ENCODE measurements around the gene ALDOC. TPM values are rescaled to one million over a fixed set of nuclear protein-coding genes. Genes with fewer than 3 reads are reported as not detected.

ALDOC gene
- total RNA-seq, 1 experiment from 2014 or later = 53.2 TPM

DNA sequence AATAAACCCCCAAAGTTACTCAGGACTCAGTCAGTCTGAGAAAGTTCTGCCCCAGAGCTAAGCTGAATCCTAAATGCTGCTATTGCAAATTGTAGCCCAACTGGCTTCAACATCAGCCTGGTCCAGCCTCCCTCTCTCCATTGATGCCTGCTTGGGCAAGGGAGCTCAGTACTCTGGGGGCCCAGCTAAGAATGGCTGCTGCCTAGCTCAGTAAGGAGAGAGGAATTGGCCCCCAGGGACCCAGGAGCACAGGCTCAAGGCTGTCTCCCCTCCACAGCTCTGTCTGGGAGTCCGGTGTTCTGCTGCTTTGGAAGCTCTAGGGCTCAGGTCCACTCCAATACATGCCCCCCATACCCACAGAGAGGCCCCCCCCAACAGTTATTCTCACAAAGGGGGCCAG lies 25.8 kb downstream of the ALDOC start:
- H2BK15ac ChIP-seq (ENCODE audit: low read depth, low read length) = no peak overlapping the region
- no peaks in the 10 kb centered on the region for H3K27me3 ChIP-seq (ENCODE audit: insufficient read depth, low read length)
- peaks cover 4% of the 10 kb centered on the region for H3K27me3 Mint-ChIP-seq (ENCODE audit: low read depth)
- H3K9ac ChIP-seq (ENCODE audit: extremely low read depth, insufficient read length, low read length) = no peak overlapping the region
- no peak overlapping the region for H2AFZ ChIP-seq (ENCODE audit: low read length)
- no peak overlapping the region for H3K4me2 ChIP-seq (ENCODE audit: insufficient read depth, insufficient read length, low read length)
- H2BK12ac ChIP-seq (ENCODE audit: insufficient read length, low read depth, low read length) = no peak overlapping the region
- no peaks in the 10 kb centered on the region for H3K9me3 Mint-ChIP-seq
- H2BK20ac ChIP-seq (ENCODE audit: low read depth, low read length, poor library complexity, severe bottlenecking) = no peak overlapping the region
- no peak overlapping the region for H3K23ac ChIP-seq (ENCODE audit: insufficient read length, low read depth, low read length)
- H3K23me2 ChIP-seq (ENCODE audit: insufficient read length, low read depth, low read length, poor library complexity, severe bottlenecking) = peaks cover 5% of the 10 kb centered on the region
- H4K5ac ChIP-seq (ENCODE audit: insufficient read length, low read depth, low read length) = no peak overlapping the region
- no peak overlapping the region for H3K4ac ChIP-seq (ENCODE audit: low read depth, low read length)
- no peak overlapping the region for H3K56ac ChIP-seq (ENCODE audit: insufficient read length, low read depth, low read length)
- H3K27ac ChIP-seq (ENCODE audit: insufficient read length, low read depth, low read length) = no peak overlapping the region
- H3T11ph ChIP-seq (ENCODE audit: low read length) = no peak overlapping the region
- H2BK120ac ChIP-seq (ENCODE audit: low read depth, low read length, poor library complexity, severe bottlenecking) = no peak overlapping the region
- H2BK5ac ChIP-seq (ENCODE audit: insufficient read length, low read length) = no peak overlapping the region
- H4K91ac ChIP-seq (ENCODE audit: insufficient read length, low read depth, low read length) = no peak overlapping the region
- H3K79me2 ChIP-seq (ENCODE audit: insufficient read depth, low read length) = no peaks in the 10 kb centered on the region; the same call in 1 of the 2 replicates
- H3K4me1 ChIP-seq (ENCODE audit: insufficient read depth, low read length) = no peaks in the 10 kb centered on the region
- peak overlapping the region; percentile 86 to 94; a peak in 4 of 5 replicates for H3K4me3 Mint-ChIP-seq
- no peak overlapping the region for H3K27ac Mint-ChIP-seq
- no peak overlapping the region for H3K18ac ChIP-seq (ENCODE audit: insufficient read length, low read depth, low read length)
- no peak for DNase-seq
- no peak overlapping the region for H2AK5ac ChIP-seq (ENCODE audit: insufficient read length, low read length)
- no CpG with 5 or more reads among the region's 1 CpG for WGBS (ENCODE audit: extremely low coverage, insufficient read length, low lambda C conversion rate)
- no peak overlapping the region for H4K8ac ChIP-seq (replicated peaks; ENCODE audit: insufficient read length, low read depth, low read length)
- H4K20me1 ChIP-seq (ENCODE audit: control insufficient read depth, insufficient read depth, insufficient read length) = no peaks in the 10 kb centered on the region
- no peak overlapping the region for H3K14ac ChIP-seq (ENCODE audit: insufficient read depth, low read length)
- H3K4me1 Mint-ChIP-seq = peaks cover 22 to 49% of the 10 kb centered on the region in 2 experiments
- H3K79me1 ChIP-seq (ENCODE audit: insufficient read depth, low read depth, low read length, poor library complexity, severe bottlenecking) = no peaks in the 10 kb centered on the region
- peaks cover 9 to 25% (median 23%) of the 10 kb centered on the region in 3 experiments; a peak in 6 of 7 replicates for H3K36me3 Mint-ChIP-seq (ENCODE audit: insufficient read depth in 1 of 3, low read depth in 3 of 3)
- H3K9me3 ChIP-seq (ENCODE audit: control insufficient read depth, low read depth, low read length) = no peaks in the 10 kb centered on the region
- TF ChIP-seq, protein P1, sequence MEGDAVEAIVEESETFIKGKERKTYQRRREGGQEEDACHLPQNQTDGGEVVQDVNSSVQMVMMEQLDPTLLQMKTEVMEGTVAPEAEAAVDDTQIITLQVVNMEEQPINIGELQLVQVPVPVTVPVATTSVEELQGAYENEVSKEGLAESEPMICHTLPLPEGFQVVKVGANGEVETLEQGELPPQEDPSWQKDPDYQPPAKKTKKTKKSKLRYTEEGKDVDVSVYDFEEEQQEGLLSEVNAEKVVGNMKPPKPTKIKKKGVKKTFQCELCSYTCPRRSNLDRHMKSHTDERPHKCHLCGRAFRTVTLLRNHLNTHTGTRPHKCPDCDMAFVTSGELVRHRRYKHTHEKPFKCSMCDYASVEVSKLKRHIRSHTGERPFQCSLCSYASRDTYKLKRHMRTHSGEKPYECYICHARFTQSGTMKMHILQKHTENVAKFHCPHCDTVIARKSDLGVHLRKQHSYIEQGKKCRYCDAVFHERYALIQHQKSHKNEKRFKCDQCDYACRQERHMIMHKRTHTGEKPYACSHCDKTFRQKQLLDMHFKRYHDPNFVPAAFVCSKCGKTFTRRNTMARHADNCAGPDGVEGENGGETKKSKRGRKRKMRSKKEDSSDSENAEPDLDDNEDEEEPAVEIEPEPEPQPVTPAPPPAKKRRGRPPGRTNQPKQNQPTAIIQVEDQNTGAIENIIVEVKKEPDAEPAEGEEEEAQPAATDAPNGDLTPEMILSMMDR (conservative IDR thresholded peaks at IDR 0.05) = no peak

All from H9 (cell line).